Endothelial cell of umbilical vein (primary cell): ENCODE data around the gene ALAD. TPM values are rescaled to one million over a fixed set of nuclear protein-coding genes. Genes with fewer than 3 reads are reported as not detected.

Source experiments
- BruUV-seq: library from RNA; stranded (reverse); fragments of 400-500 nt; replicated peaks from 2 replicates; lab custom pipeline; 2021; lab: Mats Ljungman, UMichigan
- CTCF ChIA-PET: fragments of 300-600, 350-600 bp; sonication (Branson Sonifier 250); formaldehyde crosslinking; loops from one replicate; lab custom pipeline; 2021; ENCODE audit warnings: antibody characterized with exemption, inconsistent platforms; lab: Charles Lee
- POLR2A ChIA-PET: fragments of 300-600, 350-600 bp; sonication (Branson Sonifier 250); formaldehyde crosslinking; loops from one replicate; lab custom pipeline; 2021; ENCODE audit warnings: antibody characterized with exemption, inconsistent platforms; lab: Charles Lee
- DNase-seq: peaks from one replicate; pipeline ENCODE4 v3.0.0-alpha.2; 2011; ENCODE audit warnings: low read depth, low spot score
- FAIRE-seq: peaks from 2 replicates; lab custom pipeline; 2011; peaks lifted over from hg19 to GRCh38; lab: Jason Lieb, UNC
- H2AFZ ChIP-seq: 2 replicates; pipeline ENCODE4 v1.6.0; 2012; ENCODE audit warnings: low read depth, low read length, control low read depth, inconsistent platforms
- H3K27ac ChIP-seq: 2 replicates; pipeline ENCODE4 v1.5.1; 2011; ENCODE audit warnings: low read depth, mild to moderate bottlenecking, control low read depth, low read length, moderate library complexity; ENCODE audit not compliant: insufficient read depth
- H3K27me3 ChIP-seq, 2 experiments: 2 replicates each; pipeline versions ENCODE4 v1.6.0 to v1.6.1; 2011; ENCODE audit warnings: low read length in 2 of 2, mixed read lengths in 1 of 2; ENCODE audit not compliant: control insufficient read depth in 2 of 2, insufficient read depth in 2 of 2
- H3K36me3 ChIP-seq, 2 experiments: 2 replicates in 1 of 2; 3 replicates in 1 of 2; pipeline ENCODE4 v1.5.1; 2011; ENCODE audit warnings: low read length in 2 of 2, mild to moderate bottlenecking in 1 of 2, moderate library complexity in 1 of 2; ENCODE audit not compliant: control insufficient read depth in 2 of 2, insufficient read depth in 2 of 2; ENCODE audit errors: extremely low read depth in 1 of 2
- H3K4me1 ChIP-seq: 3 replicates; pipeline ENCODE4 v1.5.1; 2011; ENCODE audit warnings: mild to moderate bottlenecking, low read length; ENCODE audit not compliant: control insufficient read depth, insufficient read depth; ENCODE audit errors: extremely low read depth
- H3K4me2 ChIP-seq: 2 replicates; pipeline ENCODE4 v1.6.1; 2011; ENCODE audit warnings: low read length, control low read depth, mixed read lengths; ENCODE audit not compliant: insufficient read depth
- H3K4me3 ChIP-seq, 3 experiments: fragments of 200-600 bp in 1 of 3; sonication (generic), shearing (Covaris generic) in 1 of 3; replicated peaks in 1 of 3; 2 replicates each; pipeline ENCODE4 v1.5.1; 2011 to 2016; ENCODE audit warnings: control low read depth in 3 of 3, low read length in 3 of 3, mild to moderate bottlenecking in 2 of 3, inconsistent platforms in 1 of 3, low read depth in 1 of 3, moderate library complexity in 1 of 3; ENCODE audit not compliant: insufficient read depth in 1 of 3
- H3K79me2 ChIP-seq: 2 replicates; pipeline ENCODE4 v1.6.0; 2012; ENCODE audit warnings: low read length, inconsistent platforms; ENCODE audit not compliant: control insufficient read depth, insufficient read depth
- H3K9ac ChIP-seq: replicated peaks from 2 replicates; pipeline ENCODE3; 2011; ENCODE audit warnings: low read length, control low read depth; ENCODE audit not compliant: insufficient read depth; ENCODE audit errors: extremely low read depth
- H3K9me1 ChIP-seq: replicated peaks from 3 replicates; pipeline ENCODE4 v1.6.0; 2011; ENCODE audit warnings: mild to moderate bottlenecking, low read length; ENCODE audit not compliant: control insufficient read depth, insufficient read depth; ENCODE audit errors: extremely low read depth
- H3K9me3 ChIP-seq: replicated peaks from 2 replicates; pipeline ENCODE4 v1.5.1; 2012; ENCODE audit warnings: low read length, inconsistent platforms; ENCODE audit not compliant: control insufficient read depth, insufficient read depth
- H4K20me1 ChIP-seq: replicated peaks from 2 replicates; pipeline ENCODE3; 2011; ENCODE audit warnings: mild to moderate bottlenecking, low read length; ENCODE audit not compliant: control insufficient read depth, insufficient read depth; ENCODE audit errors: extremely low read depth
- FOS ChIP-seq: IDR thresholded peaks from 2 replicates; pipeline ENCODE4 v1.6.1; 2011; ENCODE audit warnings: mild to moderate bottlenecking, low read length, moderate library complexity, borderline replicate concordance; ENCODE audit not compliant: insufficient read depth
- GATA2 ChIP-seq: IDR thresholded peaks from 2 replicates; pipeline ENCODE4 v1.7.0; 2011; ENCODE audit warnings: low read depth, mild to moderate bottlenecking, moderate library complexity, mixed read lengths, low read length; ENCODE audit not compliant: insufficient read length, insufficient read depth
- JUN ChIP-seq: IDR thresholded peaks from 2 replicates; pipeline ENCODE4 v1.6.1; 2011; ENCODE audit warnings: borderline replicate concordance, low read depth; ENCODE audit not compliant: insufficient read length, insufficient read depth
- POLR2AphosphoS5 ChIP-seq: IDR thresholded peaks from 2 replicates; pipeline ENCODE4 v1.6.1; 2012; ENCODE audit warnings: low read depth, mild to moderate bottlenecking, control low read depth, low read length, moderate library complexity; ENCODE audit not compliant: insufficient read depth
- dilution Hi-C: fragments of 300-500 bp; cut with MboI; formaldehyde crosslinking; loops from one replicate; pipeline ENCODE4 v1.15.0; 2019; ENCODE audit warnings: low sequenced_read_pairs; ENCODE audit not compliant: extremely low pct_ligation_motif_present
- intact Hi-C: fragments of 100-400 bp; cut with micrococcal nuclease; formaldehyde crosslinking; loops from one replicate; pipeline ENCODE4 v1.10.0; 2022
- polyA plus RNA-seq, 4 experiments: library from polyadenylated mRNA; depleted of rRNA in 3 of 4; stranded (reverse) in 3 of 4; unstranded in 1 of 4; fragments of >200 nt; gene quantifications; 2 replicates each; pipeline versions ENCODE4 v1.2.1 to v1.2.3, GENCODE V29; 2011 to 2012; ENCODE audit warnings: missing spikeins in 1 of 4
- total RNA-seq: library from RNA; stranded (reverse); gene quantifications from 2 replicates; pipeline ENCODE4 v1.2.3, GENCODE V29; 2021
- TF ChIP-seq, protein P1 (sequence below): IDR thresholded peaks from 2 replicates; pipeline ENCODE4 v1.6.1; 2011; ENCODE audit not compliant: insufficient read depth, insufficient read length
- TF ChIP-seq, protein P2 (sequence below), 2 donors: IDR thresholded peaks; 1 replicate in 1 of 2; 2 replicates in 1 of 2; pipeline ENCODE4 v1.5.1; 2011; ENCODE audit warnings: low read length in 2 of 2, mild to moderate bottlenecking in 2 of 2, moderate library complexity in 2 of 2, control low read depth in 1 of 2, inconsistent platforms in 1 of 2, low read depth in 1 of 2; ENCODE audit not compliant: insufficient read depth in 1 of 2; ENCODE audit errors: extremely low read depth in 1 of 2

ALAD gene
- total and polyA plus RNA-seq, 2 donors (not counting 3 experiments of a cell fraction or from before 2014, with no cell fraction given) = 12.8 to 29.5 TPM

GRCh38 chr9:113395000-113395861, 5.9 kb downstream of the ALAD start:
- TF ChIP-seq, protein P1, sequence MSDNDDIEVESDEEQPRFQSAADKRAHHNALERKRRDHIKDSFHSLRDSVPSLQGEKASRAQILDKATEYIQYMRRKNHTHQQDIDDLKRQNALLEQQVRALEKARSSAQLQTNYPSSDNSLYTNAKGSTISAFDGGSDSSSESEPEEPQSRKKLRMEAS = no peak
- no peak for TF ChIP-seq FOS
- TF ChIP-seq, protein P2, sequence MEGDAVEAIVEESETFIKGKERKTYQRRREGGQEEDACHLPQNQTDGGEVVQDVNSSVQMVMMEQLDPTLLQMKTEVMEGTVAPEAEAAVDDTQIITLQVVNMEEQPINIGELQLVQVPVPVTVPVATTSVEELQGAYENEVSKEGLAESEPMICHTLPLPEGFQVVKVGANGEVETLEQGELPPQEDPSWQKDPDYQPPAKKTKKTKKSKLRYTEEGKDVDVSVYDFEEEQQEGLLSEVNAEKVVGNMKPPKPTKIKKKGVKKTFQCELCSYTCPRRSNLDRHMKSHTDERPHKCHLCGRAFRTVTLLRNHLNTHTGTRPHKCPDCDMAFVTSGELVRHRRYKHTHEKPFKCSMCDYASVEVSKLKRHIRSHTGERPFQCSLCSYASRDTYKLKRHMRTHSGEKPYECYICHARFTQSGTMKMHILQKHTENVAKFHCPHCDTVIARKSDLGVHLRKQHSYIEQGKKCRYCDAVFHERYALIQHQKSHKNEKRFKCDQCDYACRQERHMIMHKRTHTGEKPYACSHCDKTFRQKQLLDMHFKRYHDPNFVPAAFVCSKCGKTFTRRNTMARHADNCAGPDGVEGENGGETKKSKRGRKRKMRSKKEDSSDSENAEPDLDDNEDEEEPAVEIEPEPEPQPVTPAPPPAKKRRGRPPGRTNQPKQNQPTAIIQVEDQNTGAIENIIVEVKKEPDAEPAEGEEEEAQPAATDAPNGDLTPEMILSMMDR (IDR thresholded peaks at IDR 0.05; ENCODE audit: extremely low read depth in 1 of 2, insufficient read depth in 1 of 2, low read depth in 1 of 2, low read length in 2 of 2) = no peak
- no peak for TF ChIP-seq GATA2
- TF ChIP-seq JUN = no peak
- TF ChIP-seq POLR2AphosphoS5 = no peak
- no peak overlapping the region for H3K4me2 ChIP-seq
- no peak for FAIRE-seq
- H3K9me3 ChIP-seq = no peaks in the 10 kb centered on the region
- POLR2A ChIA-PET = no interaction called here
- no peak overlapping the region for H3K27ac ChIP-seq
- no peaks in the 10 kb centered on the region for H4K20me1 ChIP-seq
- H3K36me3 ChIP-seq = peaks cover 0 to 2% of the 10 kb centered on the region in 2 experiments
- H3K79me2 ChIP-seq = no peaks in the 10 kb centered on the region
- H3K27me3 ChIP-seq = no peaks in the 10 kb centered on the region
- H3K9me1 ChIP-seq = no peaks in the 10 kb centered on the region
- no peak overlapping the region for H3K9ac ChIP-seq
- intact Hi-C loops = no loop called here
- CTCF ChIA-PET = no interaction called here
- H3K4me1 ChIP-seq = peaks cover 20% of the 10 kb centered on the region
- no peak overlapping the region for H2AFZ ChIP-seq
- no peak for DNase-seq
- BruUV-seq = no TSS peak
- no peak overlapping the region for H3K4me3 ChIP-seq
- dilution Hi-C loops = no loop called here
